ENCODE data around the gene APOBEC2.

Gene APOBEC2

GRCh38 chr6:41080621-41081020 lies 27.6 kb downstream of the APOBEC2 start:
- H3K4me1 ChIP-seq (ENCODE audit: control insufficient read depth, insufficient read depth, low read length), result no peaks in the 10 kb centered on the region
- no peaks in the 10 kb centered on the region for H3K36me3 ChIP-seq (ENCODE audit: control insufficient read depth, insufficient read depth, low read length)
- no peaks in the 10 kb centered on the region for H3K27me3 ChIP-seq (ENCODE audit: control insufficient read depth, insufficient read depth, low read length)
- no peak overlapping the region for H3K9ac ChIP-seq (ENCODE audit: low read length)
- no peaks in the 10 kb centered on the region for H3K9me3 ChIP-seq (ENCODE audit: control insufficient read depth, low read length)
- no peak overlapping the region for H3K4me3 ChIP-seq (ENCODE audit: low read length)

GRCh38 chr6:41083072-41083471 lies 30.1 kb downstream of the APOBEC2 start:
- H3K4me1 ChIP-seq (ENCODE audit: control insufficient read depth, insufficient read depth, low read length), result no peaks in the 10 kb centered on the region
- H3K36me3 ChIP-seq (ENCODE audit: control insufficient read depth, insufficient read depth, low read length), result no peaks in the 10 kb centered on the region
- H3K4me3 ChIP-seq (ENCODE audit: low read length), result no peak overlapping the region
- no peak overlapping the region for H3K9ac ChIP-seq (ENCODE audit: low read length)
- H3K9me3 ChIP-seq (ENCODE audit: control insufficient read depth, low read length), result no peaks in the 10 kb centered on the region
- no peaks in the 10 kb centered on the region for H3K27me3 ChIP-seq (ENCODE audit: control insufficient read depth, insufficient read depth, low read length)

GRCh38 chr6:41085182-41085581 lies 32.2 kb downstream of the APOBEC2 start:
- peaks cover under 1% of the 10 kb centered on the region for H3K36me3 ChIP-seq (ENCODE audit: control insufficient read depth, insufficient read depth, low read length)
- no peaks in the 10 kb centered on the region for H3K9me3 ChIP-seq (ENCODE audit: control insufficient read depth, low read length)
- no peaks in the 10 kb centered on the region for H3K4me1 ChIP-seq (ENCODE audit: control insufficient read depth, insufficient read depth, low read length)
- H3K4me3 ChIP-seq (ENCODE audit: low read length), result no peak overlapping the region
- no peaks in the 10 kb centered on the region for H3K27me3 ChIP-seq (ENCODE audit: control insufficient read depth, insufficient read depth, low read length)
- no peak overlapping the region for H3K9ac ChIP-seq (ENCODE audit: low read length)

GRCh38 chr6:41088451-41088850 lies 35.4 kb downstream of the APOBEC2 start:
- no peaks in the 10 kb centered on the region for H3K27me3 ChIP-seq (ENCODE audit: control insufficient read depth, insufficient read depth, low read length)
- no peaks in the 10 kb centered on the region for H3K9me3 ChIP-seq (ENCODE audit: control insufficient read depth, low read length)
- H3K4me1 ChIP-seq (ENCODE audit: control insufficient read depth, insufficient read depth, low read length), result no peaks in the 10 kb centered on the region
- H3K9ac ChIP-seq (ENCODE audit: low read length), result no peak overlapping the region
- peaks cover 4% of the 10 kb centered on the region for H3K36me3 ChIP-seq (ENCODE audit: control insufficient read depth, insufficient read depth, low read length)
- H3K4me3 ChIP-seq (ENCODE audit: low read length), result no peak overlapping the region

- H3K4me3 ChIP-seq (ENCODE audit: low read length), result no peak overlapping the region
- H3K36me3 ChIP-seq (ENCODE audit: control insufficient read depth, insufficient read depth, low read length), result peaks cover 9% of the 10 kb centered on the region
- H3K9me3 ChIP-seq (ENCODE audit: control insufficient read depth, low read length), result no peaks in the 10 kb centered on the region
- no peaks in the 10 kb centered on the region for H3K27me3 ChIP-seq (ENCODE audit: control insufficient read depth, insufficient read depth, low read length)
- H3K4me1 ChIP-seq (ENCODE audit: control insufficient read depth, insufficient read depth, low read length), result no peaks in the 10 kb centered on the region
- no peak overlapping the region for H3K9ac ChIP-seq (ENCODE audit: low read length)
These were observed 38.1 kb downstream of the APOBEC2 start for GRCh38 chr6:41090841-41091761.

GRCh38 chr6:41092421-41093140 lies 39.6 kb downstream of the APOBEC2 start:
- Histone ChIP-seq H3K4me1 (ENCODE audit: control insufficient read depth, insufficient read depth, low read length) (no peaks in the 10 kb centered on the region), H3K9ac (ENCODE audit: low read length) (no peak overlapping the region), H3K27me3 (ENCODE audit: control insufficient read depth, insufficient read depth, low read length) (no peaks in the 10 kb centered on the region), H3K4me3 (ENCODE audit: low read length) (no peak overlapping the region), H3K9me3 (ENCODE audit: control insufficient read depth, low read length) (no peaks in the 10 kb centered on the region), H3K36me3 (ENCODE audit: control insufficient read depth, insufficient read depth, low read length) (peaks cover 9% of the 10 kb centered on the region)

GRCh38 chr6:41093729-41094128 lies 40.7 kb downstream of the APOBEC2 start:
- no peaks in the 10 kb centered on the region for H3K4me1 ChIP-seq (ENCODE audit: control insufficient read depth, insufficient read depth, low read length)
- no peak overlapping the region for H3K9ac ChIP-seq (ENCODE audit: low read length)
- no peaks in the 10 kb centered on the region for H3K27me3 ChIP-seq (ENCODE audit: control insufficient read depth, insufficient read depth, low read length)
- H3K9me3 ChIP-seq (ENCODE audit: control insufficient read depth, low read length), result no peaks in the 10 kb centered on the region
- H3K36me3 ChIP-seq (ENCODE audit: control insufficient read depth, insufficient read depth, low read length), result peaks cover 9% of the 10 kb centered on the region
- H3K4me3 ChIP-seq (ENCODE audit: low read length), result no peak overlapping the region

GRCh38 chr6:41097467-41098090 lies 44.6 kb downstream of the APOBEC2 start:
- Histone ChIP-seq H3K4me1 (ENCODE audit: control insufficient read depth, insufficient read depth, low read length) (no peaks in the 10 kb centered on the region), H3K9ac (ENCODE audit: low read length) (no peak overlapping the region), H3K9me3 (ENCODE audit: control insufficient read depth, low read length) (no peaks in the 10 kb centered on the region), H3K4me3 (ENCODE audit: low read length) (no peak overlapping the region), H3K36me3 (ENCODE audit: control insufficient read depth, insufficient read depth, low read length) (peaks cover 9% of the 10 kb centered on the region), H3K27me3 (ENCODE audit: control insufficient read depth, insufficient read depth, low read length) (no peaks in the 10 kb centered on the region)

- no peaks in the 10 kb centered on the region for H3K27me3 ChIP-seq (ENCODE audit: control insufficient read depth, insufficient read depth, low read length)
- H3K36me3 ChIP-seq (ENCODE audit: control insufficient read depth, insufficient read depth, low read length), result peaks cover 9% of the 10 kb centered on the region
- no peak overlapping the region for H3K4me3 ChIP-seq (ENCODE audit: low read length)
- no peak overlapping the region for H3K9ac ChIP-seq (ENCODE audit: low read length)
- H3K4me1 ChIP-seq (ENCODE audit: control insufficient read depth, insufficient read depth, low read length), result no peaks in the 10 kb centered on the region
- no peaks in the 10 kb centered on the region for H3K9me3 ChIP-seq (ENCODE audit: control insufficient read depth, low read length)
These were observed 45.4 kb downstream of the APOBEC2 start for GRCh38 chr6:41098366-41098765.

- no peaks in the 10 kb centered on the region for H3K27me3 ChIP-seq (ENCODE audit: control insufficient read depth, insufficient read depth, low read length)
- no peaks in the 10 kb centered on the region for H3K4me1 ChIP-seq (ENCODE audit: control insufficient read depth, insufficient read depth, low read length)
- no peak overlapping the region for H3K9ac ChIP-seq (ENCODE audit: low read length)
- no peak overlapping the region for H3K4me3 ChIP-seq (ENCODE audit: low read length)
- no peaks in the 10 kb centered on the region for H3K9me3 ChIP-seq (ENCODE audit: control insufficient read depth, low read length)
- peaks cover 4% of the 10 kb centered on the region for H3K36me3 ChIP-seq (ENCODE audit: control insufficient read depth, insufficient read depth, low read length)
These were observed 47.9 kb downstream of the APOBEC2 start for GRCh38 chr6:41100871-41101287.

GRCh38 chr6:41103847-41104246 lies 50.8 kb downstream of the APOBEC2 start:
- peaks cover 3% of the 10 kb centered on the region for H3K36me3 ChIP-seq (ENCODE audit: control insufficient read depth, insufficient read depth, low read length)
- H3K4me3 ChIP-seq (ENCODE audit: low read length), result no peak overlapping the region
- H3K9ac ChIP-seq (ENCODE audit: low read length), result no peak overlapping the region
- no peaks in the 10 kb centered on the region for H3K27me3 ChIP-seq (ENCODE audit: control insufficient read depth, insufficient read depth, low read length)
- no peaks in the 10 kb centered on the region for H3K4me1 ChIP-seq (ENCODE audit: control insufficient read depth, insufficient read depth, low read length)
- no peaks in the 10 kb centered on the region for H3K9me3 ChIP-seq (ENCODE audit: control insufficient read depth, low read length)

- H3K9ac ChIP-seq (ENCODE audit: low read length), result no peak overlapping the region
- no peaks in the 10 kb centered on the region for H3K36me3 ChIP-seq (ENCODE audit: control insufficient read depth, insufficient read depth, low read length)
- no peaks in the 10 kb centered on the region for H3K27me3 ChIP-seq (ENCODE audit: control insufficient read depth, insufficient read depth, low read length)
- H3K9me3 ChIP-seq (ENCODE audit: control insufficient read depth, low read length), result no peaks in the 10 kb centered on the region
- H3K4me3 ChIP-seq (ENCODE audit: low read length), result no peak overlapping the region
- no peaks in the 10 kb centered on the region for H3K4me1 ChIP-seq (ENCODE audit: control insufficient read depth, insufficient read depth, low read length)
These were observed 58.0 kb downstream of the APOBEC2 start for GRCh38 chr6:41111017-41111416.

Data from mucosa of stomach (tissue), 1 donor.